Prostate gland (tissue), 2 donors: ENCODE data around the gene TPTE. TPM values are rescaled to one million over a fixed set of nuclear protein-coding genes. Genes with fewer than 3 reads are reported as not detected.
"Not testable (repeated sequence)": the region's sequence is repeated elsewhere in the genome, so short reads cannot be mapped to it uniquely, and the experiment has no call there.

Experiments
- DNase-seq: peaks from one replicate; pipeline ENCODE4 v3.0.0-alpha.2; 2019; ENCODE audit warnings: low spot score
- H3K27ac ChIP-seq, 2 donors: fragments of 200-600 bp; sonication (generic); 2 replicates each; pipeline ENCODE4 v1.5.1; 2017 to 2019
- H3K27me3 ChIP-seq: fragments of 200-600 bp; sonication (generic); replicated peaks from 2 replicates; pipeline ENCODE4 v1.5.1; 2019; ENCODE audit not compliant: insufficient read depth
- H3K36me3 ChIP-seq, 2 donors: fragments of 200-600 bp; sonication (generic); 1 replicate in 1 of 2; 2 replicates in 1 of 2; pipeline versions ENCODE4 v1.5.1 to v1.8.1; 2017 to 2019
- H3K4me1 ChIP-seq: fragments of 200-600 bp; sonication (generic); replicated peaks from 2 replicates; pipeline ENCODE4 v1.5.1; 2019
- H3K4me3 ChIP-seq, 2 donors: fragments of 200-600 bp; sonication (generic); 2 replicates each; pipeline ENCODE4 v1.5.1; 2017 to 2019
- H3K9me3 ChIP-seq: fragments of 200-600 bp; sonication (generic); 2 replicates; pipeline ENCODE4 v1.5.1; 2017
- CTCF ChIP-seq, 4 experiments: fragments of 200-600 bp in 2 of 4; fragments of 450-650 bp in 2 of 4; sonication (generic) in 2 of 4; IDR thresholded peaks; 1 replicate in 3 of 4; 2 replicates in 1 of 4; pipeline ENCODE4 v1.5.1; 2016 to 2019; ENCODE audit warnings: antibody characterized with exemption in 4 of 4, mild to moderate bottlenecking in 2 of 4, moderate library complexity in 2 of 4
- POLR2A ChIP-seq: fragments of 450-650 bp; IDR thresholded peaks from one replicate; pipeline ENCODE4 v1.6.1; 2016; ENCODE audit warnings: antibody characterized with exemption, mild to moderate bottlenecking
- POLR2AphosphoS5 ChIP-seq: sonication (generic); formaldehyde crosslinking; IDR thresholded peaks from one replicate; pipeline ENCODE4 v1.6.1; 2017; ENCODE audit warnings: antibody characterized with exemption
- WGBS: methylation state at CpG from one replicate; pipeline ENCODE4 v1.1.5; 2018; 5-methylcytosine and 5-hydroxymethylcytosine counted together
- intact Hi-C: fragments of 100-400 bp; cut with DNase I; formaldehyde crosslinking; loops from one replicate; pipeline ENCODE4 v1.14.2; 2022
- total RNA-seq, 2 donors: library from RNA; depleted of rRNA; stranded (reverse); fragments of >200 nt; gene quantifications; one replicate each; pipeline ENCODE4 v1.1.0, GENCODE V29; 2016

Gene TPTE
- total RNA-seq, result 10 to 100 TPM in 1 of 2 donors, not detected in 1; 17.2 TPM

- Histone ChIP-seq H3K27me3 (no peaks in the 10 kb centered on the region), H3K27ac (no peak within 1 kb of the TSS), H3K9me3 (no peaks in the 10 kb centered on the region), H3K36me3 (no peaks in the 10 kb centered on the region), H3K4me3 (no peak within 1 kb of the TSS), H3K4me1 (no peaks in the 10 kb centered on the region)
- intact Hi-C loops, result no loop called here
- no peak for TF ChIP-seq POLR2A
- 66% methylated on average over 60 of the region's 66 CpGs for WGBS
- DNase-seq, result no peak
Measured at GRCh38 chr21:10521091-10521598, at the start of gene TPTE. Gene TPTE (plus strand): TSS chr21:10521583. CDS start chr21:10538724, 17,141 bp downstream.

GRCh38 chr21:10471999-10472398, 49.4 kb upstream of the TPTE start:
- H3K27ac ChIP-seq, H3K36me3 ChIP-seq, H3K4me1 ChIP-seq, H3K4me3 ChIP-seq, intact Hi-C loops, H3K9me3 ChIP-seq, DNase-seq, H3K27me3 ChIP-seq: not testable (repeated sequence)

GRCh38 chr21:10477794-10478193, 43.6 kb upstream of the TPTE start:
- intact Hi-C loops, H3K27ac ChIP-seq, H3K27me3 ChIP-seq, DNase-seq, H3K9me3 ChIP-seq, H3K4me3 ChIP-seq, H3K36me3 ChIP-seq, H3K4me1 ChIP-seq: not testable (repeated sequence)
- WGBS, result 49% methylated on average over 7 of the region's 7 CpGs

GRCh38 chr21:10479875-10480274, 41.5 kb upstream of the TPTE start:
- H3K27ac ChIP-seq, H3K4me1 ChIP-seq, DNase-seq, intact Hi-C loops, H3K36me3 ChIP-seq, H3K9me3 ChIP-seq, H3K4me3 ChIP-seq, H3K27me3 ChIP-seq: not testable (repeated sequence)
- WGBS, result 37% methylated on average over 4 of the region's 4 CpGs

GRCh38 chr21:10484864-10485263, 36.5 kb upstream of the TPTE start:
- H3K4me3 ChIP-seq, H3K27ac ChIP-seq, H3K4me1 ChIP-seq, H3K27me3 ChIP-seq, H3K36me3 ChIP-seq, DNase-seq, intact Hi-C loops, H3K9me3 ChIP-seq: not testable (repeated sequence)
- WGBS, result 56% methylated on average over 3 of the region's 3 CpGs

- not testable (repeated sequence) for H3K36me3 ChIP-seq
Measured at GRCh38 chr21:10490453-10490852, 30.9 kb upstream of the TPTE start.

GRCh38 chr21:10511116-10511515, 10.3 kb upstream of the TPTE start:
- Histone ChIP-seq H3K9me3 (no peaks in the 10 kb centered on the region), H3K4me3 (no peak overlapping the region), H3K4me1 (no peaks in the 10 kb centered on the region), H3K36me3 (no peaks in the 10 kb centered on the region), H3K27ac (no peak overlapping the region), H3K27me3 (no peaks in the 10 kb centered on the region)
- intact Hi-C loops, result no loop called here
- no peak for DNase-seq
- WGBS, result 60% methylated on average over 6 of the region's 6 CpGs
- TF ChIP-seq CTCF (IDR thresholded peaks at IDR 0.05) (no peak), POLR2AphosphoS5 (no peak), POLR2A (no peak)

More at GRCh38 chr21:10490453-10490852, 30.9 kb upstream of the TPTE start:
- H3K27me3 ChIP-seq, H3K4me1 ChIP-seq, H3K4me3 ChIP-seq, H3K9me3 ChIP-seq, H3K27ac ChIP-seq, DNase-seq, intact Hi-C loops: not testable (repeated sequence)
- WGBS, result 56% methylated on average over 3 of the region's 3 CpGs

- H3K4me3 ChIP-seq, intact Hi-C loops, H3K27me3 ChIP-seq, DNase-seq, H3K4me1 ChIP-seq, H3K27ac ChIP-seq, H3K9me3 ChIP-seq, H3K36me3 ChIP-seq: not testable (repeated sequence)
- 84% methylated on average over 3 of the region's 3 CpGs for WGBS
Measured at GRCh38 chr21:10516889-10517288, 4.5 kb upstream of the TPTE start.

GRCh38 chr21:10517904-10518303, 3.5 kb upstream of the TPTE start:
- intact Hi-C loops, DNase-seq, H3K4me1 ChIP-seq, H3K9me3 ChIP-seq, H3K27me3 ChIP-seq, H3K4me3 ChIP-seq, H3K36me3 ChIP-seq, H3K27ac ChIP-seq: not testable (repeated sequence)
- WGBS, result 71% methylated on average over 10 of the region's 10 CpGs

- H3K4me1 ChIP-seq, H3K9me3 ChIP-seq, H3K36me3 ChIP-seq, intact Hi-C loops, DNase-seq, H3K27me3 ChIP-seq, H3K4me3 ChIP-seq, H3K27ac ChIP-seq: not testable (repeated sequence)
- WGBS, result 65% methylated on average over 52 of the region's 75 CpGs
Measured at GRCh38 chr21:10521835-10522500, 585 bp downstream of the TPTE start.
